EL (cell line): ENCODE data around the gene BMAL1.
"Not testable (repeated sequence)": the region's sequence is repeated elsewhere in the genome, so short reads cannot be mapped to it uniquely, and the experiment has no call there.

Source experiments
- DNase-seq: peaks from one replicate; pipeline ENCODE4 v3.0.0-alpha.2; 2016

BMAL1 gene

DNA sequence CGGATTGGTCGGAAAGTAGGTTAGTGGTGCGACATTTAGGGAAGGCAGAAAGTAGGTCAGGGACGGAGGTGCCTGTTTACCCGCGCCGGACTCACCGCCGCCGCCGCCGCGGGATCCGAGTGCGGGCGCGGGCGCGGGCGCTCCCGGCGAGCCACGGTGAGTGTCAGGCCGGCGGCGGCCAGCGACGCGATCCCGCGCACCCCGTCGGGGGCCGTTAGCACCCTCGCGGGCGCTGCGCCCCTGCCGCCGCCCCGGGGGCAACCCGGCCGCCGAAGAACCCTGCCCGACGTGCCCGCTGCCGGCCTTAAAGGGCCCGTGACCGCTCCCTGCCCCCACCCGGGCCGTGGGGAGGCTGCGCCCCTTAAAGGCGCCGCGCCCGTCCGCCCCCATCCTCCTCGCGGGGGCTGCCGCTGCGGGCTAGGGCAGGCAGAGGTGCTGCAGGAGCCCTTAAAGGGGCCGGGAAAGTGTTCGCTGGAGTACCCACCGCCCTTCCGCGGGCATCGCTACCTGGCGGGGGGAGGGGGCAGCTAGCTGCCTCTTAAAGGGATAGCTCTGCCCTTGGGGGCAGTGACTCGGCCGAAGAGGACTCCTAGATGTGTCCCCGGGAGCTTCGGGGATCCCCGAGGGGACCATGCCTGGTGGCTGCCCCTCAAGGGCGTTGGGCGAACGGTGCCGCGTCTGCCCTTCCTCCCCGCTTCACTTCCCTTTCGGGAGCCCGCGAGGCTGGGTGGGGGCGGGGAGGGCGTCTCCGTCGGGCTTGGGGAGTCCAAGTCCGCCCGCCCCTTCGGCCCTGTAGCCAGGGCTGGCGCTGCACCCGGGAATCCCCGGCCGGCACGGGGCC lies at the start of gene BMAL1:
BMAL1 (plus strand) TSS at position 23 of the 841 bp plus-strand sequence. CDS start 76,519 bp downstream, outside the sequence.
- DNase-seq: peak; percentile 31

DNA sequence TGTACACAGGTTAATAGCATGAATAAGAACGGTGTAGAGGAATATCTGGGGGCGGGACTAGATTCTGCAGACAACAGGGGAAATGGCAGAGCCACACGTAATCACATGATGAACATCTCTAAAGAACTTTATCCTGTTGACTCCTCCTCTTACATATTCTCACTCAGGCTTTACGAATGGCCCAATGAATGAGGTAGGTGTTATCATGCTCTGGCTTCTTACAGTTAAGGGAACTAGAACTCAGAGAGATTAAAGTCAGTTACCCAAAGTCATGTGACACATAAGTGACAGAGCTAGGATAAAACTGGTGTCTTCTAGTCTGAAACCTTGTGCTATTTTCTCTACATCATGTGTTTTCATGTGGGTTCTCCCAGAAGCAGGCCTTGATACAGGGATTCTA lies 49.0 kb upstream of the BMAL1 start:
- DNase-seq: no peak

DNA sequence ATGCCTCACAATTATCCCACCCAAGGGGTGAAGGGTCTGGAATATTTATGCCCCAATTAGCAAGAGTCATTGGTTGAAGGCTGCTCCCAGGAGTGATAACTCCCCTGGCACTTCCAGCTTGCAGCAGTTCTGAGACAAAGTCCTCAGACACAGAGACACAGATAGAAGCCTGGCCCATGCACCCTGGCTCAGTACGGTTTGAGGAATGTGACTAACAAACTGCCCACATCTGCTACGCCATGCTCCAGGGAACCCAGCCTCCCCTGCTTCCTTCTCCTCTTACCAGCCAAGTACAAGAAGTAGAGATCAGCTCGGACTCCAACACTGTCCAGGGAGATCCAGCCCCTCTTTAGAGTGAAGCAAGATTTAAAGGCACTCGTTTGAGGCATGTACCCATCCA lies 48.5 kb upstream of the BMAL1 start:
- no peak for DNase-seq

DNA sequence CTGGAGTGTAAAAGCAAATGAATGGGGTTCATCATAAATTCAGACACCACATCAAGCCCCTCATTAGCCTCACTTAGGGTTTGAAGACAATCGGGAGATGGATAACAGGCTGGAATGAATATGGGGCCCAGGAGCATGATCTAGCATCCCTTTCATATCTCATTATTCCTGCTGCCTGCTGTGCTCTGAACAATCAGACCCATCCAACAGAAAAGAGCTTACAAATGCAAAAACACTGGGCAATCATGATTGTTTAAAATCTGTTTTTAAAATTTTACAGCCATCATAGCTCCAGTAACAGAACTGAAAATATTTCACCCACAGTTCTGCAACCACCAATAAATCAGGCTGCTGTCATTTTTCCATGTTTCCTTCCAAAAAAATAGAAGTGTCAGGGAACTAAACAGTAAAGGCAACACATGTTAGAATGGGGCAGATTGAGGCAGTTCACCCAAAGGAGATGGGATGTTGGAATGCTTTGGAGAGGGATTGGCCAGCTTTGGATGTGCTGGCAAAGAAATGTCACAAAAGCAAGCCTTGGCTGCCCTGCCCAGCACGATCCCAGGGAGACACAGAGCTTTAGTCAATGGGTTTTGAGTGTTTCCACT lies 47.8 kb upstream of the BMAL1 start:
- DNase-seq: no peak

DNA sequence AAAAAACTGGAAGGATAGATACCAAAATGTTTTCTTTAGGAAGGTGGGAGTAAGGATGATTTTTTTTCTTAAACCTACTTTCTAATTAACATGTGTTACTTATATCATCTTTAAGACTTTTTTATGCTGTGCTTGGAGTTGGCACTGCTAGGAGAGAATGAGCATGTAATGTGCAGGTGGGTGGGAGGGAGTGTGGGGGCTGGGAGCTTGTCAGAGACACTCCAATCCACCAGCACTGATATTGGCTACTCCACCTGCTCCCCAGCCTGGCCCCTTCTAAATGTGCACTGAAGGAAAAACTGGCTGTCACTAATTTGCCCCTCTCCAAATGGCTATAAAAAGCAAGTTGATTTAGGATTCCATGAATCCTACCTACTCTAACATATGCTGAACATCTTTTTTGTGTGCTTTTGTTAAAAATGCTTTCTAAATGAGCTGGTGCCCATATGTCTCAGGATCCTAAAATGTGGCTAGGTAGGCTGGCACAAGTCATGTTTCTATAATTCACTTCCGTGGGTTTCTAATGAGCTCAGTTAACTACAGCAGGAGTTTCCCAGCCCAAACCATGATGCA lies 44.3 kb upstream of the BMAL1 start:
- no peak for DNase-seq

DNA sequence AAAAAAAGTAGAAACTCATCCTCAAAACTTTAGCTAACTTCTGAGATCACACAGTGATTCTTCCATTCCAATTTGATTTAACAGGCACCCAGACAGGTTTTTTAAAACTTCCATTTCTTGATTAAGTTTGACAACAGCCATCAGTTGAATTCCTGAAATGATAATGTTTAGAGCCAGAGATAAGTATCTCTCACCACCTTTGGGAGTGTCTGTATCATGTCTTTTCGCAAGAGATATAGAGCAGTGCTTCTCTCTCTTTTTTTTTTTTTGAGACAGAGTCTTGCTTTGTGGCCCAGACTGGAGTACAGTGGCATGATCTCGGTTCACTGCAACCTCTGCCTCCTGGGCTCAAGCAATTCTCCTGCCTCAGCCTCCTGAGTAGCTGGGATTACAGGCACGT lies 41.7 kb upstream of the BMAL1 start:
- no peak for DNase-seq

DNA sequence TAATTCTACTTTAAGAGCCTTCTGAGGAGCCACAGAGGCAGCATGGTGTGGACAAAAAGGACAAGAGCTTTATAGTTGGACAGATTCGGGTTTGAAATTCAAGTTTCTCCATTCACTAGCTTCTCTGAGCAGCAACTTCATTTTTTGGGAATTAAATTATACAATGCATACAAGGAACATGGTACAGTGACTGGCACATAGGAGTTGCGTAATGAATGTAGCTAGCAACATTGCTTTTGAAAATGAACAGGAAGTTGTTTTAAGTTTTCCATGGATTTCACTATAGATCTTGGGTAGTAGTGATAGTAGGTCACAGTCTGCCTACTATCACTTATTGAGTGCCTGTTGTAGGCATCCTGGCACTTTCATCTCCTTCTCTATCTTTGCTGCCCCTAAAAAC lies 41.0 kb upstream of the BMAL1 start:
- no peak for DNase-seq

DNA sequence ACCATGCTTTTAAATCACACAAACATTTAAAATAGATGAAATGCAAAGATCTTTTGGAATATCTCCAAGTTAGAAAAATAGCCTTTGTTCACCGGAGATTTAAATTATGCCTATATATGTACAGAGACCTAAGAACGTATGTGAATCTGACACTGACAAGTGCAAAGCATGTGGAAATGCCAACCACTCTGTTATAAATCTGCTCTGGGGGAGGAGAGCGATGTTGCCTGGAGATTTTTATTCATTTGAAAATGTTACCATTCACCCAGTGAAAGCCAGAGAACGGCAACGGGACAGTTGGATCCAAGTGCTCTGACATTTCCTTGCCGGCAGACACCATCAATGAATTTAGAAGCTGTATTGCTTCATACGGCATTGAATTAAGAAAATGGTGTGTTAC lies 39.8 kb upstream of the BMAL1 start:
- DNase-seq: no peak

DNA sequence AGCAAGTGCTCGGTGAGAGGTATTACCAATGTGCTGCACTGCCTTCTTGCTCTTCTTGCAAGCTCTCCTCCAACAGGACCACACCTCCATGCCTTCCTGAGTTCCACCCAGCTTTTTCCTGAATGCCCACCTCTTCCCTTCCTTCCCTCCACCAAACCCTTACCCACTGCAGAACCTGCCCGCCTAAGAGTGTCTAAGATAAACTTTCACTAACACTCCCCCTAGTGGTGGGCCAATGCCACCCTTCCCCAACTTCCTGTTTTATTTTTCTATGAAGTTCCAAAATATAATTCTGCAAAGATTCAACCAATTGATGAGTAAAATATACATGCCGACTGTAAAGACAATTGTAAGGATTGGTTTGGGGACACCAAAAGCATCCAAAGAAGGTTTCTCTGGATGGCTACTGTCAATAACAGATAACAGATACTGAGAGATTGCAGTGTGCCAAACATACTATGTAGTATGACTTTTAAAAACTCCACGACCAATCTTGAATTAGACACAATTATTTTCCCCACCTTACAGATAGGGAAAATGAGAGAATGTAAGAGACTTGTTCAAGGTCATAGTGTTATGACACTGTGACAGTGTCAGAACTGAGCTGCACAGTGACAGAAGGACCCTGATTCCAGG lies 38.6 kb upstream of the BMAL1 start:
- DNase-seq: peak; percentile 62

DNA sequence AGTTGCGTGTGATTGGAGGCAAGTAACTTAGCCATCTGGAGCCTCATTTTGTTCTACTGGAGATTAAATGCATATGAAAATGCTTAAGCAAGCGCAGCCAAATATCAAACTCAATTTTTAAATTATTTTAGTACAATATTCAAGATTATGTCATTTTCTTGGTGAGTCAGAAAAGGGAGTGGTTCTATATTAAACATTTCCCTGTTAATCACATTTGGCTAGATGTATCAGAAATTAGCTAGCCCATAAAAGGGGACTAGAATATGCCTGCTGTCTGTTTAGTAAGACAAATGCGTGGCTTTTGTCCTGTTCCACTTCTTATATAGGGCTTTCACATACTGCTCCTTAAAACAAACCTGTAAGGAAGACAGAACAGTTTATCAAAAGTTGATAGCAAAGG lies 35.0 kb upstream of the BMAL1 start:
- no peak for DNase-seq

DNA sequence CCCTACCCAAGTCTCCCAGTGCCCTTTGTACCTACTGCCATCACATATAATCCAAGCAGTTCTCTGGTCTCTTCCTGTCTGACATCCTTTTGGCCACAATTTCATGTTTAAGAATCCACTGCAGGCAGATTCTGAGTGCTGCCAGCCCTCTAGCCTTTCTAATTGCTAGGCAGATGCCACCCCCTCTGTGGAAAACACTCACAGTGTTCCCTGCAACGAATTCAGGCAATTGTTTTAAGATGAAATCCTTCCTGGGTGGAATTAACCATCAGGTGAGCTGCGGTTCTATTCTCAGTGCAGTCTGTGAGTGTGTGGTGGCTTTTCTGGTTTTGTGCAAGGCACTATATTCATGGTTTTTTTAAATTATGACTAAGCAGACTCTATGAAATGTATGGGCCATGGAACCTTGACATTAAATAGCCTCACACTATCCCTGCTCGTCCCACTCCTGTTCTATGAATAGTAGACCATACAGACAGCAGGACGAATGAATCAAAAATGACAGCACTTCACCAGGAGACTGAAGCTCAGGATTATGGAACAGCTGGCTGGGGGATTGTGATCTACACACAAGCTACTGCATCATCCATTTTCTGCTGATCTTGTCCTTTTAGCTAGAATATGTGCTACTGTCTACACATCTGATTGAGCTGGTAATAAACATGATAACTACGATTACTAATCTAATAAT lies 29.8 kb upstream of the BMAL1 start:
- DNase-seq: no peak

DNA sequence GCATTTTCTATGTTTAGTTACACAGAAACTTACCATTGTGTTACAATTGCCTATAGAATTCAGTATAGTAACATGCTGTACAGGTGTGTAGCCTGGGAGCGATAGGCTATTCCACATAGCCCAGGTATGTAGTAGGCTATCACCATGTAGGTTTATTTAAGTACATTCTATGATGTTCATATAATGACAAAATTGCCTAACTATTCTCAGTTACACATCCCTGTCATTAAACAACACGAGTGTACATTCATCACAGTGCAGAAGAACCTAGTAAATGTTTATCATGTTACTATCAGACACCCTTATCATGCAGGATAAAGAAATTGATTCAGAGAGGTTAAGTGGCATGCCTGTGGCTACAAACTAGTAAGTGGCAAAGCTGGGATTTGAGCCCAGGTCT lies 28.4 kb upstream of the BMAL1 start:
- no peak for DNase-seq

DNA sequence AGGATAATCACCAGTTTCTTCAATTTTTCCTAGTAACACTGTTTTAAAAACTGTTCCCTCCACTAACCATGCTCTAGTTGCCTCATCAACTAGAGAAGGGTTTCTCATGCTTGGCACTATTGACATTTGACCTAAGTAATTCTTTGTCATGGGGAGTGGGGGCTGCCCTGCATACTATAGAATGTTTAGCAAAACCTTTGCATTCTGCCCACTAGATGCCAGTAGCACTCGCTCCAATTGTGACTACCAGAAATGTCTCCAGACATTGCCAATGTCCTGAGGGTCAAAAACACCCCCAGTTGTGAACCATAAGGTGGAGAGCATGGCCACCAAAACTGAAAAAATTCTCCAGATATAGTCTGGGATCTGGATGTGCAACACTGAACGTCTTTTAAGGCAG lies 27.6 kb upstream of the BMAL1 start:
- DNase-seq: peak; percentile 31

DNA sequence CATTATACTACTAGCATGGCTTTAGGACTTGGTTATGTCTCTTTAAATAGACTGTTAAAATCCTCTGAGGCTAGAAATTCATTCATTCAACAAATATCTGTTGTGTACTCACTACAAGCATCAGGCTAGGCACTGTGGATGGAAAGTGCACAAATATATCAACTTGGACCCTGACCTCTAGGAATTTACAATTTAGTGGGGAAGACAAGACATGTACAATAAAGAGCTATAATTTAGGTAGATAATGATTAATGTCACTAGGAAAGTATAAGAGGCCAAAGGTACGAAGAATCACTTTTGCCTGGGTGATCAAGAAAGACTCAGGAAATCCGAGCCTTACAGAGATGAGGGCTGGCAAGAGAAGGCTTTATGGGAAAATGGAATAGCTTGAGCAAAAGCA lies 25.6 kb upstream of the BMAL1 start:
- DNase-seq: no peak

DNA sequence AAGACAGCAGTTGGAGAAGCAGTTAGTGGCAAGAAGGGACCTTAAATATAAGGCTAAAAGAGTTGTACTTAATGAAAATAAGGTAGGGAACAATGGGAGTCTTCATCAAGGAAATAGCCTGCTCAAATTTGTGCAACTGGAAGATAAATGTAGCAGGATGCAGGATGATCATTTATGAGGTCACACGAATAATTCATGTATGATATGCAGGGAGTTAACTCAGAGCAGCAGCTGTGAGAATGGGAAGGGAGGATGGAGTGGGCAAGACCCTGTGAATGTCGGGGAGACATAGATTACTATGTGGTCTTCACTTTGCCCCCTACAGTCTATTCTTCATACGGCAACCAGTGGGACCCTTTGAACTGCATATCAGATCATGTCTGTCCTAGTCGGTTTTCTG lies 25.2 kb upstream of the BMAL1 start:
- DNase-seq: no peak

DNA sequence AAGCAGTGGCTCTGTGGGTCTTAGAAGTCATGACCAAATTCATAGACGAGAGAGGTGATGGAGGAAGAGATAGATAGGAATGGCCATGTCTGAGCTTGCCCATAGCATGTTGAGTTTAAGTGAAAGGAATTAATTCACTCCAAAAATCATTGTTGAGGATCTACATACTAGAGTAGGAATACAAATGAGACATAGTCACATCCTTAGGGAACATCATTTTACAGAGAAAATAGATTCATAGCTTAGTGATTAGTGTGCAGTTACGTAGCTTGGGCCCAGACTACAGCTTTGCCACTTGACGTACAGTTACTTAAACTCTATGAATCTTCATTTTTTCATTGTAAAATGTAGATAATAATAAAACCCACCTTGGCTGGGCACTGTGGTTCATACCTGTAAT lies 21.4 kb upstream of the BMAL1 start:
- DNase-seq: no peak

DNA sequence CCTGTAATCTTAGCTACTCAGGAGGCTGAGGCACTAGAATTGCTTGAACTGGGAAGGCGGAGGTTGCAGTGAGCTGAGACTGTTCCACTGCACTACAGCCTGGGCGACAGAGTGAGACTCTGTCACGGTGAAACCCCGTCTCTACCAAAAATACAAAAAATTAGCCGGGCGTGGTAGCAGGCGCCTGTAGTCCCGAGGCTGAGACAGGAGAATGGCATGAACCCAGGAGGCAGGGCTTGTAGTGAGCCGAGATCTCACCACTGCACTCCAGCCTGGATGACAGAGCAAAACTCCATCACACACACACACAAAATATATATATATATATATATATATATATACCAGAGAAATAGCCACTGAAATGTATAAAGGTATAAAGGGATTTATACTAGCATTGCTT lies 19.5 kb upstream of the BMAL1 start:
- DNase-seq: not testable (repeated sequence)

DNA sequence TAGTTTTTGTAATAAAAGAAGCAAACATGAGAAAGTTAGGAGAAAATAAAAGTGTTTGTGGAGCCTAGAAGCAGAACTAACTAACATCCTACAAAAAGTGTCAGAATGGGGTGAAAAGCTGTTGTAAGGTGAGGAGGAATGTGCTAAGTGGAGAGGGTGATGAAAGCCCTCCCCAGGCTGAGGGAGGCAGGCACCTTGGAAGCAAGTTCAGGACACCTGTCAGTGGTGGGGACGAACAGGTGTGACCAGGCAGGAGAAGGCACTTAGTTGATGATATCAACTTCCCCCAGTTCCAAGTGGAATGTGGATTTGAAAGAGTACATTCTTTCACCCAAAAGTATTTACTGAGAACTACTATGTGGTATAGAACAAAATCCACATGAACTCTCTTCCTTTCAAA lies 18.7 kb upstream of the BMAL1 start:
- no peak for DNase-seq

DNA sequence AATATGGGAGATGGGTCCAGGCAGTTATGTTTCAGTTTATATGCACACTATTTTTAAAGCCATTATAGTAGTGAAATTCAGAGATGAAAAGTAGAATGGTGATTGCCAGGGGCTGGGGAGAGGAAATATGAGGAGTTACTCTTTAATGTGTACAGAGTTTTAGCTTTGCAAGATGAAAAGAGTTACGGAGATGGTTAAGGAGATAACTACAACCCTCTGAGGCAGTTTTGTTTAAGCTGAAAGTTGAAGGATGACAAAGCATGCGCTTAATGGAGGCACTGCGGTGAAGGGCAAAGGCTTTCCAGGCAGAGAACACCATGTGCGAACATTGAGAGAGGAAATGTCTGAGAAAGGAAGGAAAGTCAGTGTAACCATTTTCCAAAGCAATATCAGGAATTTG lies 18.2 kb upstream of the BMAL1 start:
- DNase-seq: no peak

DNA sequence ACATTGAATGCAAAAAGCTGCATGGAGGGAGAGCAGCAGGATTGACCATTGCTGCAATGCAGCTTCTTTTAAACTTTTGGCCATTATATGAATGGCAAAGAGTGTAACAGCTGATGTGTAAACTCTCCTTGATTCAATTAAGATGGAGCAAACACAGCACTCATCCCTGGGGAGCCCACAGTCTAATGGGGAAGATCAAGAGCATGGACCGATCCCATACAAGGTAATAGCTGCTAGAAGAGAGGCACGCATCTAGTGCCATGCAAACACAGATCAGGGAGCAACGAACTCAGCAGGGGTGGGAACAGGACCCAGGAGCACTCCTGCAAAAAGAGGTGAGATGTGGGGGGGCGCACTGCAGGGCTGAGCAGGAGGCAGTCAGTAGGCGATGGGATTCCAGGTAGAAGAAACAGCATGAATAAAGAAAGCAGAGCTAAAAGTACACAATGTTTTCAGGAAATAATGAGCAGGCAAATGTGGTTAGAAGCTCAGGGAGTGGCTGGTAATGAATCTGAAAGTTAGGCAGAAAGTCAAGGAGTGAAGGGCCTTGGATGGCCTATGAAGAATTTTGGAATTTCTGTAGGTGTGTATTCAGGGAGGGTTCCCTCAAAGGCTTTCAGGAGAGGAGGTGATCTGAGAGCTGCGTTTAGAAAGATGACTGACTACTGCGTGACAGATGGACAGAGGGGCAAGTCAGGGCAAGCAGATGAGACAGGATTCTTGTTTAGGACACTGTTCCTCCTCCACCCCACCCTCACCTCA lies 17.2 kb upstream of the BMAL1 start:
- DNase-seq: no peak

DNA sequence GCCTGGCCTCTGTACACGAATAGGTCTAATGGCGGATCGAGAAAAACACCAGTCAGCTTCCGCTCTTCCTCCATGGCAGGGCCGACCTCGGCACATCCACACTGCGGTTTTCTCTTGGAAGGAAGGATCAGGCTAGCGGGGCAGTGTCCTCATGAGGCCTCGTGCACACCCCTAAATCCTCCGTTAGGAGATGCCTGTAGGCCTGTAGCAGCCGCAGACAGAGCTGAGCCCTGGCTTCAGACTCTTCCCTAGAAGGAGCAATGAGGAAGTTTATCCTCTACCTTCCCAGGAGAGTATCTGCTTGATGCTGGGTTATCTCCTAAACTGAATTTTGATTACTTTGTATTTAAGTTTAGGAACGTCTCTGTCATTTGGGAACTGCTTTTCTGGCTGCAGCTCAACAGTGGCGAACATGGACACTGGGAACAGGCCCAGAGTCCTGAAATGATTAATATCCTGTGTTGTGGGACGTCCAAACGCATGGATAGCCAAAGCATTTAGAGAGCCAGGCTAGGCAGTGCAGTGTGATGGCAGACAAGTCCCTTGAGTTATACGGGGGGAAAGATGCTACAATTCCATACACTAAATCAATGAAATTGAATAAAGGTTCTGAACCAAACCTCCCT lies 16.5 kb upstream of the BMAL1 start:
- DNase-seq: peak; percentile 60

DNA sequence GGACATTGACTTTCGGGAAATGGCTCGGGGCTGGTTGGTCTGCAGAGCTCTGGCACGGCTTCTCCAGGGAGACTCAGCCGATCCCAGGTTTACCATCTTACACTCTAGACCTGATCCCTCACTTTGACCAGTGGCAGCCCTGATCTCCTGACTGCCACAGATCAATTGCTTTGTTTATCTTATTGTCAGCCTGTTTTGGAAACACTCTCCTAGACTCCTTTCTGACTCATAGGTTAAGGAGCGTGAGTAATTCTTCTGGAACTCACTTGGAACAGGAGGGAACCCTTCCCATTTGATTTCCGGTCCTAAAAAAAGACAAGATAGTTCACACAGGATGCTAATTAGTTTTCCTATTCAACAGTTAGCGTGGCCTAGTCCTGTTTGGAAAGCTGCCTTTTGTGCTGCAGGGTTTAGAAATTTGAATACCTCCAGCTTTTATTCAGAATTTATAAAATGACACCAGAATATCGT lies 16.0 kb upstream of the BMAL1 start:
- peak; percentile 95 for DNase-seq
